CMK (cell line): ENCODE results near the gene LMF1.

ENCODE experiments used
- DNase-seq: peaks from one replicate; pipeline ENCODE4 v3.0.0-alpha.2; 2010; ENCODE audit warnings: low read depth

LMF1 gene

DNA sequence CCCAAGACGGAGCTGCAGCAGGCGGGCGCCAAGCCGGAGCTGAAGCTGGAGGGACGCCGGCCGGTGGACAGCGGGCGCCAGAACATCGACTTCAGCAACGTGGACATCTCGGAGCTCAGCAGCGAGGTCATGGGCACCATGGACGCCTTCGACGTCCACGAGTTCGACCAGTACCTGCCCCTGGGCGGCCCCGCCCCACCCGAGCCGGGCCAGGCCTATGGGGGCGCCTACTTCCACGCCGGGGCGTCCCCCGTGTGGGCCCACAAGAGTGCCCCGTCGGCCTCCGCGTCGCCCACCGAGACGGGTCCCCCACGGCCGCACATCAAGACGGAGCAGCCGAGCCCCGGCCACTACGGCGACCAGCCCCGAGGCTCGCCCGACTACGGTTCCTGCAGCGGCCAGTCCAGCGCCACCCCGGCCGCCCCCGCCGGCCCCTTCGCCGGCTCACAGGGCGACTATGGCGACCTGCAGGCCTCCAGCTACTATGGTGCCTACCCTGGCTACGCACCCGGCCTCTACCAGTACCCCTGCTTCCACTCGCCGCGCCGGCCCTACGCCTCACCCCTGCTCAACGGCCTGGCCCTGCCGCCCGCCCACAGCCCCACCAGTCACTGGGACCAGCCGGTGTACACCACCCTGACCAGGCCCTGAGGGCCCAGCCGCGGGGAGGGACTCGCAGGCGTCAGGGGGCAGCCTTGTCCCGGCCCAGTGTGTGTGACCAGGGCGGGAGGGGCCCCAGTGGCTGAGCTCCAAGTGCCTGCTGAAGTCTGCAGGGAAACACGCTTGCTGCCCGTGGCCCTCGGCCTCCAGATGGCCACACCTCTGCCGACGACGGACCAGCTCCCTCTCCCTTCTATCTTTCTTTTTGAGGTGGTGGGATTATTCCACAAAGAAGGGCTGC, 14.2 kb upstream of the LMF1 start:
- no peak for DNase-seq

- DNase-seq = no peak
These were observed 13.4 kb upstream of the LMF1 start for GRCh38 chr16:984121-984694.

GRCh38 chr16:983044-984030, 12.6 kb upstream of the LMF1 start:
- no peak for DNase-seq

- no peak for DNase-seq
These were observed 11.6 kb upstream of the LMF1 start for GRCh38 chr16:982145-983043.

GRCh38 chr16:981695-982144, 10.9 kb upstream of the LMF1 start, which contains the start of gene SOX8:
TSS of gene SOX8 (plus strand) at chr16:981770. CDS start at chr16:981923, 153 bp downstream.
- no peak for DNase-seq

- DNase-seq = no peak
These were observed 9.7 kb upstream of the LMF1 start for GRCh38 chr16:980595-980854.

DNA sequence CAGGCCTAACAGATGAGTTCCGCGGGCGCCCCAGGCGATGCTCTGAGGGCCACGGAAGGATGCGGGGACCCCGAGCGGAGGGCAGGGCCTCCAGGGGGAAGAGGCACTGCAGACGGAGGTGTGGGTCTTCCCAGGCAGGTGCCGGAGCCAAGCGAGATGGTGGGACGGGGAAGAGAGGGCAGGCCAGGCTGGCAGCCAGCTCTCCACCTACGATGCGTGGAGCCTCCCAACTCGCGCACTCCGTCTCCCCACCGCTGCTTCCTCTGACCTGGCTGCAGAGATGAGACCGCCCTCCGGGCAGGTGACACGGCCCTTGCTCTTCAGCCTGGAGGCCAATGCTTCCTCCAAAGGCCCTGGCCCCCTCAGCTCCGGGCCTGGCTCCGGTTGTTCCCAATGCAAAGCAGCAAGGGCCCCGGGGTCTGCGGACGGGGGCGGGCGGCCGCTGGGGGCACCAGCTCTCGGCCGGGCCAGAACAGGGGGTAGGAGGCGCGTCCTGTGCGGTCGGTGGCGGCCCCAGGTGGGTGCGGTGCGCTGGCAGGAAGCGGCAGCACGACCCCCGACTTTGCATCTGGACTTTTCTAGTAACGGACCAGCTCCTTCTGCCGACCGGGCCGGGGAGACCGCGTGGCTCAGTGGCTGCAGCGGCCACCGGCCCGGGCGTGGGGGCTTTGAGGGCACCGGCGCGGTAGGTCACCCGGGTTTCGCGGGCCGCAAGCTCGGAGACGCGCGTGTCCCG, 9.2 kb upstream of the LMF1 start:
- DNase-seq = no peak

DNA sequence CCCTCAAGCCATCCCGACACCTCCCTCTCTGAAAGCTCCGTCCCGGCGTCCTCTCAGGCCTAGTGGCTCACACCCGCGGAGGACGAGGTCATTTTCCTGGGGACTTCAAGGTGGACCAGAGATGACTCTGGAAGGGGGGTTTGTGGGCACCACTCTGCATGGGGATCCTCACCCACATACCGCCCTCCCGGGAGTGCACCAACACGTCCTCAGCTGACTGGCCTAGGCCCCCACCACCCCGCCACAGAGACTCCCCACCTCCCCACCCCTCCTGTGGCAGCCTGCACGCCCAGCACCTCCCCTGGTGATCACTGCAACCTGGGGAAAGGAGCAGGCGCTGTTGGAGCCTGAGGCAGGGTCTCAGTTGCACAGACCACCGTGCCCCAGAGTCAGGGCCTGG, 8.4 kb upstream of the LMF1 start:
- DNase-seq = no peak

DNA sequence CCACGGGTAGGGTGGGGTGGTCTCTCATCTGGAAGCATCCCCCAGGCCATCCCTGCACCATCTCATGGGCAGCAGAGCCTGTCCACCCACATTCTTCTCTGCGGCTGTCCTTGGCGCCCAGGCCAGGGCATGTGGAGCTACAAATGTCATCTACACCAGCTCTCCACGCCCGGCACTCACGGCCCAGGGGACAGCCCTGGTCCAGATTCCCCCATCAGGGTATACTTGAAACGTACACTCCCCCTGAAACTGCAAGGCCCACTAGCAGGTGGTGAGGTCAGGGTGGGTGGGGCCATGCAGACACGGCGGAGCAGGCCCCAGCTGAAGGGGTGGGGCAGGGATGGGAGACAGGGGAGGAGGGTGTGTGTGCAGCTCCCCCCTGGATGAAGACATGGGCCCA, 7.6 kb upstream of the LMF1 start:
- no peak for DNase-seq

- no peak for DNase-seq
These were observed 7.1 kb upstream of the LMF1 start for GRCh38 chr16:977896-978295.

DNA sequence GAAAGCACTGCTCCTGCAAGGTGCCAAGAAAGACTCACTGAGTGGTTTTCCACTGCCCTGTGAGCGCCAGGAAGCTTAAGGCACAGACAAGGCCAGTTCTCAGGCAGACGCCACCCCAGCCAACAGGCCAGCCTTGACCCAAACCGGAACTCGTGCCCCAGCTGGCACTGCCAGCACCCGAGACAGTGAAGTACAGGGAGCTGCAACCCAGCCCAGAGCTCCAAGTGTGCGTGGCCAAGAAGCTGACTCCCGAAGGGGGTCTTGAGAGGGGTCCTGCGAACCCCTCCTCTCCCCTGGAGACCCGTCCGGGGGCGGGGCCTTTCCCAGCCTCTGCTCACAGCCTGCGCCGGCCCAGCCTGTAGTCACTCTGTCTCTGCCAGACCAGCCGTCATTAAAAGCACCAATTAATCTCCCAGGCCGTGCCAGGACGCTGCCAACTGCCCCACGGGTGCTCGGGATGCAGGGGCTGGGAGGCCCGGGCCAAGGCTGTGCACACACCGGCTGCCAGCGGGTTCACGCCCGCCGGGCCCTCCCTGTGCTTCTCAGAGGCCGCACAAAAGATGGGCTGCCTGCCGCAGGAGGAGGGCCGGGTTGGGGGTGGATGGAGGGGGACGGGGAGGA, 6.4 kb upstream of the LMF1 start:
- DNase-seq = no peak

GRCh38 chr16:976389-976931, 5.7 kb upstream of the LMF1 start:
- no peak for DNase-seq

GRCh38 chr16:975291-975690, 4.5 kb upstream of the LMF1 start:
- DNase-seq = no peak

- no peak for DNase-seq
These were observed 4.0 kb upstream of the LMF1 start for GRCh38 chr16:974611-975261.

- DNase-seq = no peak
These were observed 3.3 kb upstream of the LMF1 start for GRCh38 chr16:974001-974601.

DNA sequence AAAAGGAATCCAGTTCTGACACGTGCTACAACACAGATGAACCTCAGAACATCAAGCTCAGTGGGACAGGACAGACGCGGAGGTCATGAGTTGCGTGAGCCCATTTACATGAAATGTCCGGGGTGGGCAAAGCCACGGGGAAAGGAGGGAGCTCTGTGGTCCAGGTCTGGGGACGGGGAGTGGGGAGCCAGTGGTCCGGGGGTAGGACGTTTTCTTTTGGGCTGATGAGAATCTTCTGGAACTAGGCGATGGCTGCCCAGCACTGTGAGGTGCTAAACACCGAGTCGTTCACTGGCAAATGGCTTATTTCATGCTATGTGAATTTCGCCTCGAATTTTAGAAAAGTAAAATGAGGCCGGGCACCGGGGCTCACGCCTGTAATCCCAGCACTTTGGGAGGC, 2.6 kb upstream of the LMF1 start:
- DNase-seq = no peak

DNA sequence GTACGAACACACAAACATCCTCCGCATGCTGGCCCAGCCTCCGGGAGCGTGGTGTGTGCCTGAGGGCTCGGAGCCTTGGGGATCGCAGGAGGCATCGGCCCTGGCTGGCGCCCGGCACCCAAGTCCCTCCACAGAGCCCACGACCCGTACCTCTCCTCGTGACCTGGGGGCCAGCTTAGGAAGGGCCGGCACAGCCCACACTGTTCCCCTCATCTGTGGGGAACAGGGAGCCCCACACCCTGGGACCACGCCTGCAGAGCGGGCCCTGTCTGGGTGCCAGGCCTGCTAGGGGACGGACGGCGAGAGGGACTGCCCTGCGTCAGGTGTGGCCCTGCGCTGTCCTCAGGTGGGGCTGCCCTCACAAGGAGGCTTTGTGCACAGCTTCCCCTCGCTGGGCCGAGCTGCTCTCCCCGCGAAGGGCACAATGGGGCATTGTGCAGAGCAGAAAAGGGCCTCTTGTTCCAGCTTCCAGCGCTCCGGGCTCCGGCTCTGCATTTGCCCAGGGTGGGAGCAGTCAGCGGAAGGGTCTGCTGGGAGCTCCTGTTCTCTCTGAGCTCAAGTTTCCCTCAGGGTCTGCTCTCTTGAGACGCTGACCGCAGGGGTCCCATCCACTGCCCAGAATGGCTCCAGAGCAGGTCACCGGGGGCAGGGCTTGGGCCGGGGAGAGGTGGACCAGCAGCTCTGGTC, 1.7 kb upstream of the LMF1 start:
- DNase-seq = no peak

- DNase-seq = no peak
These were observed 1.2 kb upstream of the LMF1 start for GRCh38 chr16:971981-972315.

- no peak for DNase-seq
These were observed 760 bp upstream of the LMF1 start for GRCh38 chr16:971582-971905.
